Vagina (tissue), 2 donors: ENCODE measurements around the gene RPL37.

Experiments
- POLR2A ChIP-seq, 2 donors: fragments of 450-650 bp; IDR thresholded peaks; one replicate each; pipeline ENCODE4 v1.6.1; 2017; ENCODE audit warnings: antibody characterized with exemption in 2 of 2, mild to moderate bottlenecking in 2 of 2, moderate library complexity in 2 of 2
- TF ChIP-seq, protein P1 (sequence below), 3 experiments: fragments of 450-650 bp in 2 of 3; fragments of 200-600 bp in 1 of 3; sonication (generic) in 1 of 3; IDR thresholded peaks; one replicate each; pipeline ENCODE4 v1.5.1; 2017 to 2019; ENCODE audit warnings: antibody characterized with exemption in 3 of 3, mild to moderate bottlenecking in 2 of 3, moderate library complexity in 2 of 3

- TF ChIP-seq, protein P1, sequence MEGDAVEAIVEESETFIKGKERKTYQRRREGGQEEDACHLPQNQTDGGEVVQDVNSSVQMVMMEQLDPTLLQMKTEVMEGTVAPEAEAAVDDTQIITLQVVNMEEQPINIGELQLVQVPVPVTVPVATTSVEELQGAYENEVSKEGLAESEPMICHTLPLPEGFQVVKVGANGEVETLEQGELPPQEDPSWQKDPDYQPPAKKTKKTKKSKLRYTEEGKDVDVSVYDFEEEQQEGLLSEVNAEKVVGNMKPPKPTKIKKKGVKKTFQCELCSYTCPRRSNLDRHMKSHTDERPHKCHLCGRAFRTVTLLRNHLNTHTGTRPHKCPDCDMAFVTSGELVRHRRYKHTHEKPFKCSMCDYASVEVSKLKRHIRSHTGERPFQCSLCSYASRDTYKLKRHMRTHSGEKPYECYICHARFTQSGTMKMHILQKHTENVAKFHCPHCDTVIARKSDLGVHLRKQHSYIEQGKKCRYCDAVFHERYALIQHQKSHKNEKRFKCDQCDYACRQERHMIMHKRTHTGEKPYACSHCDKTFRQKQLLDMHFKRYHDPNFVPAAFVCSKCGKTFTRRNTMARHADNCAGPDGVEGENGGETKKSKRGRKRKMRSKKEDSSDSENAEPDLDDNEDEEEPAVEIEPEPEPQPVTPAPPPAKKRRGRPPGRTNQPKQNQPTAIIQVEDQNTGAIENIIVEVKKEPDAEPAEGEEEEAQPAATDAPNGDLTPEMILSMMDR (IDR thresholded peaks at IDR 0.05): no peak
- TF ChIP-seq POLR2A (IDR thresholded peaks at IDR 0.05): no peak
Observed at GRCh38 chr5:40826489-40827187, 8.4 kb downstream of the RPL37 start.
